Tibial nerve (tissue), 4 donors: ENCODE data around the gene ZSCAN16.

Experiments used
- EP300 ChIP-seq, 2 donors: sonication (generic); formaldehyde crosslinking; IDR thresholded peaks; one replicate each; pipeline ENCODE4 v1.6.1; 2017; ENCODE audit warnings: antibody characterized with exemption in 2 of 2, mild to moderate bottlenecking in 1 of 2
- POLR2A ChIP-seq, 2 donors: fragments of 450-650 bp; IDR thresholded peaks; one replicate each; pipeline ENCODE4 v1.6.1; 2017; ENCODE audit warnings: antibody characterized with exemption in 2 of 2, mild to moderate bottlenecking in 2 of 2, moderate library complexity in 2 of 2
- TF ChIP-seq, protein P1 (sequence below), 5 experiments: fragments of 200-600 bp in 3 of 5; fragments of 450-650 bp in 2 of 5; sonication (generic) in 3 of 5; IDR thresholded peaks; one replicate each; pipeline ENCODE4 v1.5.1; 2016 to 2019; ENCODE audit warnings: antibody characterized with exemption in 5 of 5, mild to moderate bottlenecking in 3 of 5, moderate library complexity in 2 of 5

DNA sequence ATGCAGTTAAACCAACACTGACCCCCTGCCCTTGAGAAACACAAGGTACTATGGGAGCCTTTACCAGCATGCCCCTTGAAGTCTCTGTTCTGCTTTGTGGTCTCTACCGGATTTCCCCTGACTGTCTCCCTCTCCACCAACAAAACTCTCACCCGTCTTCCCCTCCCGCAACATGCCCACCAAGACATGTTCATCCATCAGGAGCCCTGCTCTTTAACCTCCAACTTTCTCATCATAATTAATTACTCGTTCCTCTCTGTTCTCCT lies 43.0 kb upstream of the ZSCAN16 start:
- TF ChIP-seq, protein P1, sequence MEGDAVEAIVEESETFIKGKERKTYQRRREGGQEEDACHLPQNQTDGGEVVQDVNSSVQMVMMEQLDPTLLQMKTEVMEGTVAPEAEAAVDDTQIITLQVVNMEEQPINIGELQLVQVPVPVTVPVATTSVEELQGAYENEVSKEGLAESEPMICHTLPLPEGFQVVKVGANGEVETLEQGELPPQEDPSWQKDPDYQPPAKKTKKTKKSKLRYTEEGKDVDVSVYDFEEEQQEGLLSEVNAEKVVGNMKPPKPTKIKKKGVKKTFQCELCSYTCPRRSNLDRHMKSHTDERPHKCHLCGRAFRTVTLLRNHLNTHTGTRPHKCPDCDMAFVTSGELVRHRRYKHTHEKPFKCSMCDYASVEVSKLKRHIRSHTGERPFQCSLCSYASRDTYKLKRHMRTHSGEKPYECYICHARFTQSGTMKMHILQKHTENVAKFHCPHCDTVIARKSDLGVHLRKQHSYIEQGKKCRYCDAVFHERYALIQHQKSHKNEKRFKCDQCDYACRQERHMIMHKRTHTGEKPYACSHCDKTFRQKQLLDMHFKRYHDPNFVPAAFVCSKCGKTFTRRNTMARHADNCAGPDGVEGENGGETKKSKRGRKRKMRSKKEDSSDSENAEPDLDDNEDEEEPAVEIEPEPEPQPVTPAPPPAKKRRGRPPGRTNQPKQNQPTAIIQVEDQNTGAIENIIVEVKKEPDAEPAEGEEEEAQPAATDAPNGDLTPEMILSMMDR (IDR thresholded peaks at IDR 0.05): no peak
- TF ChIP-seq POLR2A (IDR thresholded peaks at IDR 0.05) (no peak), EP300 (IDR thresholded peaks at IDR 0.05) (no peak)
